Fibroblast of the aortic adventitia (primary cell): ENCODE measurements around the gene SRSF8. TPM values are rescaled to one million over a fixed set of nuclear protein-coding genes. Genes with fewer than 3 reads are reported as not detected.
"Not testable (repeated sequence)": the region's sequence is repeated elsewhere in the genome, so short reads cannot be mapped to it uniquely, and the experiment has no call there.

Experiments used
- DNase-seq: peaks from one replicate; pipeline ENCODE4 v3.0.0-alpha.2; 2010; ENCODE audit warnings: low read depth
- H3K4me3 ChIP-seq: 2 replicates; pipeline ENCODE4 v1.5.1; 2011; ENCODE audit warnings: low read depth, mild to moderate bottlenecking, control low read depth, low read length, moderate library complexity
- CTCF ChIP-seq: IDR thresholded peaks from 2 replicates; pipeline ENCODE4 v1.5.1; 2011; ENCODE audit warnings: mild to moderate bottlenecking, low read length, control low read depth, inconsistent platforms; ENCODE audit not compliant: insufficient read depth
- total RNA-seq: library from RNA; depleted of rRNA; stranded (reverse); fragments of >200 nt; gene quantifications from 2 replicates; pipeline ENCODE4 v1.2.3, GENCODE V29; 2012; ENCODE audit warnings: low replicate concordance

Gene SRSF8
- total RNA-seq, 1 donor = 23.9 TPM

- H3K4me3 ChIP-seq = no peak overlapping the region
- DNase-seq = no peak
- no peak for TF ChIP-seq CTCF
These were observed 24.5 kb upstream of the SRSF8 start for GRCh38 chr11:95042239-95042638.

- H3K4me3 ChIP-seq = no peak overlapping the region
- TF ChIP-seq CTCF = no peak
- no peak for DNase-seq
These were observed 23.8 kb upstream of the SRSF8 start for GRCh38 chr11:95042906-95043305.

- no peak for DNase-seq
- H3K4me3 ChIP-seq = no peak overlapping the region
- no peak for TF ChIP-seq CTCF
These were observed 22.7 kb upstream of the SRSF8 start for GRCh38 chr11:95044010-95044409.

- no peak for DNase-seq
- no peak for TF ChIP-seq CTCF
- H3K4me3 ChIP-seq = no peak overlapping the region
These were observed 20.9 kb upstream of the SRSF8 start for GRCh38 chr11:95045812-95046211.

DNA sequence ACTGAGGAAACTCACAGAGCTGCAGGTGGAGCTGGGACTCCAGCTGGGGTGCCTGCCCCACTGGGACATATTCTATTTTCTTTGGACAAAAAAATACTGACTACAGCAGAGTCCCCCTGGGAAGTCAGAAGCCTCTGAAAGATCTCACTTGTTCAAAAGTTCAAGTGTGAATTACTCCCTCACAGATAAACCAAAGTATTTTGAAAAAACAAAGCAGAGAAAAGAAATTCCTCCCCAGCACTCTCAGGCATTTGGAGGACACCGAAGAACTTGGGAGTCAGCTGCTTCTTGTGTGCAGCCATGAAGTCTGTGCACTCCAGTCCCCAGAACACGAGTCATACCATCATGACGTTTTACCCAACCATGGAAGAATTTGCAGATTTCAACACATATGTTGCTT lies 17.6 kb upstream of the SRSF8 start, which contains the start of gene KDM4F:
TSS of gene KDM4F (plus strand) at position 301 of the 400 bp plus-strand sequence.
- not testable (repeated sequence) for DNase-seq

GRCh38 chr11:95050595-95051202 lies 16.0 kb upstream of the SRSF8 start:
- no peak for DNase-seq
- no peak for TF ChIP-seq CTCF
- no peak overlapping the region for H3K4me3 ChIP-seq

More for the DNA sequence above, 17.6 kb upstream of the SRSF8 start, which contains the start of gene KDM4F:
- H3K4me3 ChIP-seq = not testable (repeated sequence)

- no peak for DNase-seq
- TF ChIP-seq CTCF = no peak
- H3K4me3 ChIP-seq = no peak overlapping the region
These were observed 12.4 kb upstream of the SRSF8 start for GRCh38 chr11:95054356-95054755.
